PC-3 (cell line): ENCODE measurements around the gene ZC3HAV1.

Experiments used
- CTCF ChIP-seq: fragments of 300-600 bp; sonication (generic); conservative IDR thresholded peaks from 2 replicates; pipeline ENCODE4 v1.5.1; 2017; ENCODE audit warnings: antibody characterized with exemption, low read depth, mild to moderate bottlenecking, low read length
- EZH2 ChIP-seq: fragments of 300-600 bp; sonication (generic); IDR thresholded peaks from one replicate; pipeline ENCODE4 v1.6.1; 2017; ENCODE audit warnings: antibody characterized with exemption, mild to moderate bottlenecking, low read length; ENCODE audit not compliant: unreplicated experiment

- no peak for TF ChIP-seq EZH2
- no peak for TF ChIP-seq CTCF
Observed at GRCh38 chr7:139099172-139099947, 10.2 kb downstream of the ZC3HAV1 start.
